ENCODE data around the gene ANGPTL4. TPM values are rescaled to one million over a fixed set of nuclear protein-coding genes. Genes with fewer than 3 reads are reported as not detected.

ANGPTL4 gene
- total and polyA plus RNA-seq, 2 of the 13 experiments (the other 11 are each of a cell fraction or from before 2014, with no cell fraction given): 0.80 to 21.7 TPM

DNA sequence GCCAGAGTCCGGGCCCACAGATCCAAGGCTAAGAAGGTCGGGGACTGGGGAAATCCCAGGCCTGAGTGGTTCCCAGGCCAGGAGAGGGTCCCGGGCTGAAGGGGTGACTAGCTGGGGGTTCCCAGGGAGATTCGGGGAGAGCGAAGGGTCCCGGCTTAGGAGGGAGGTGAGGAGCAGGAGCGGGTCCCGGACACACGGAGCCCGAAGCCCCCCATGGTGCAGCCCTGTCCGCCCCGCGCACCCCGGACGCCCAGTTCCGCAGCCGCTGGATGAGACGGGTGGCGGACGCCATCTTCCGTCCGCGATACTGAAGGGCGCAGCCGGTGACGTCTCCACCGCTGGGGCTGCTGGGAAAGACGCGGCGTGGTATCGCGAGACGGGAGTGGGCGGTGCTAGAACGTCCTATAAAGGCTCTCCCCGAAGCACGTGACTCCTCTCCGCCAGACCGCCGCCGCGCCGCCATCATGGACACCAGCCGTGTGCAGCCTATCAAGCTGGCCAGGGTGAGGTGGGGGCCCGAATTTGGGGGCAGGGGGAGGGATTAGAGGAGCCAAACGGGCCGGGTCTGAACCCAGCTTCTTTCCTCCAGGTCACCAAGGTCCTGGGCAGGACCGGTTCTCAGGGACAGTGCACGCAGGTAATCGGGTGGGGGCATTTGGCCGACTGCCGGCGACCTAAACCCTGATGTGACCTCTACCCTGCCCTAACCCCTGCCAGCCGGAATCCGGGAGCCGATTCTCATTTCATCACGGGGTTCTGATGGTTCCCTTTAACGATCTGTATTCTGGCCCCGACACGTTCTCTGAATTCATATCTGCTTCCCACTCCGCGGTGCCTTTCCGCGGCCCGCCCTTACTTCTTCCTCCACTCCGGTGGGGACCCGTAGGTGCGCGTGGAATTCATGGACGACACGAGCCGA, 42.6 kb upstream of the ANGPTL4 start, which contains the start of the genes NDUFA7 and RPS28 (continued):
- TF ChIP-seq, protein P1, sequence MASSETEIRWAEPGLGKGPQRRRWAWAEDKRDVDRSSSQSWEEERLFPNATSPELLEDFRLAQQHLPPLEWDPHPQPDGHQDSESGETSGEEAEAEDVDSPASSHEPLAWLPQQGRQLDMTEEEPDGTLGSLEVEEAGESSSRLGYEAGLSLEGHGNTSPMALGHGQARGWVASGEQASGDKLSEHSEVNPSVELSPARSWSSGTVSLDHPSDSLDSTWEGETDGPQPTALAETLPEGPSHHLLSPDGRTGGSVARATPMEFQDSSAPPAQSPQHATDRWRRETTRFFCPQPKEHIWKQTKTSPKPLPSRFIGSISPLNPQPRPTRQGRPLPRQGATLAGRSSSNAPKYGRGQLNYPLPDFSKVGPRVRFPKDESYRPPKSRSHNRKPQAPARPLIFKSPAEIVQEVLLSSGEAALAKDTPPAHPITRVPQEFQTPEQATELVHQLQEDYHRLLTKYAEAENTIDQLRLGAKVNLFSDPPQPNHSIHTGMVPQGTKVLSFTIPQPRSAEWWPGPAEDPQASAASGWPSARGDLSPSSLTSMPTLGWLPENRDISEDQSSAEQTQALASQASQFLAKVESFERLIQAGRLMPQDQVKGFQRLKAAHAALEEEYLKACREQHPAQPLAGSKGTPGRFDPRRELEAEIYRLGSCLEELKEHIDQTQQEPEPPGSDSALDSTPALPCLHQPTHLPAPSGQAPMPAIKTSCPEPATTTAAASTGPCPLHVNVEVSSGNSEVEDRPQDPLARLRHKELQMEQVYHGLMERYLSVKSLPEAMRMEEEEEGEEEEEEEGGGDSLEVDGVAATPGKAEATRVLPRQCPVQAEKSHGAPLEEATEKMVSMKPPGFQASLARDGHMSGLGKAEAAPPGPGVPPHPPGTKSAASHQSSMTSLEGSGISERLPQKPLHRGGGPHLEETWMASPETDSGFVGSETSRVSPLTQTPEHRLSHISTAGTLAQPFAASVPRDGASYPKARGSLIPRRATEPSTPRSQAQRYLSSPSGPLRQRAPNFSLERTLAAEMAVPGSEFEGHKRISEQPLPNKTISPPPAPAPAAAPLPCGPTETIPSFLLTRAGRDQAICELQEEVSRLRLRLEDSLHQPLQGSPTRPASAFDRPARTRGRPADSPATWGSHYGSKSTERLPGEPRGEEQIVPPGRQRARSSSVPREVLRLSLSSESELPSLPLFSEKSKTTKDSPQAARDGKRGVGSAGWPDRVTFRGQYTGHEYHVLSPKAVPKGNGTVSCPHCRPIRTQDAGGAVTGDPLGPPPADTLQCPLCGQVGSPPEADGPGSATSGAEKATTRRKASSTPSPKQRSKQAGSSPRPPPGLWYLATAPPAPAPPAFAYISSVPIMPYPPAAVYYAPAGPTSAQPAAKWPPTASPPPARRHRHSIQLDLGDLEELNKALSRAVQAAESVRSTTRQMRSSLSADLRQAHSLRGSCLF (CRISPR knock-in tag; IDR thresholded peaks at IDR 0.05; ENCODE audit: borderline replicate concordance): 0 out of 2 replicates have a peak, but pooled peaks have one; percentile 19
- TF ChIP-seq SPEN (CRISPR knock-in tag; IDR thresholded peaks at IDR 0.05; ENCODE audit: low read depth) (peak; percentile 93; the same call in 1 of the 2 replicates), ZFP37 (CRISPR knock-in tag; IDR thresholded peaks at IDR 0.05; ENCODE audit: borderline replicate concordance) (no peak), PHF8 (CRISPR knock-in tag; IDR thresholded peaks at IDR 0.05) (peak; percentile 94), HNRNPH1 (optimal IDR thresholded peaks at IDR 0.05; ENCODE audit: low read depth, low read length) (no peak), RFXANK (CRISPR knock-in tag; IDR thresholded peaks at IDR 0.05) (0 out of 2 replicates have a peak, but pooled peaks have one; percentile 30), SMAD9 (CRISPR knock-in tag; IDR thresholded peaks at IDR 0.05) (no peak), ZNF605 (CRISPR knock-in tag; IDR thresholded peaks at IDR 0.05) (peak; percentile 63; the same call in 1 of the 2 replicates), NAIF1 (CRISPR knock-in tag; IDR thresholded peaks at IDR 0.05; ENCODE audit: borderline replicate concordance) (no peak; the same call in 1 of the 2 replicates), ZFY (CRISPR knock-in tag; IDR thresholded peaks at IDR 0.05) (peak; percentile 88)
- TF ChIP-seq, protein P2, sequence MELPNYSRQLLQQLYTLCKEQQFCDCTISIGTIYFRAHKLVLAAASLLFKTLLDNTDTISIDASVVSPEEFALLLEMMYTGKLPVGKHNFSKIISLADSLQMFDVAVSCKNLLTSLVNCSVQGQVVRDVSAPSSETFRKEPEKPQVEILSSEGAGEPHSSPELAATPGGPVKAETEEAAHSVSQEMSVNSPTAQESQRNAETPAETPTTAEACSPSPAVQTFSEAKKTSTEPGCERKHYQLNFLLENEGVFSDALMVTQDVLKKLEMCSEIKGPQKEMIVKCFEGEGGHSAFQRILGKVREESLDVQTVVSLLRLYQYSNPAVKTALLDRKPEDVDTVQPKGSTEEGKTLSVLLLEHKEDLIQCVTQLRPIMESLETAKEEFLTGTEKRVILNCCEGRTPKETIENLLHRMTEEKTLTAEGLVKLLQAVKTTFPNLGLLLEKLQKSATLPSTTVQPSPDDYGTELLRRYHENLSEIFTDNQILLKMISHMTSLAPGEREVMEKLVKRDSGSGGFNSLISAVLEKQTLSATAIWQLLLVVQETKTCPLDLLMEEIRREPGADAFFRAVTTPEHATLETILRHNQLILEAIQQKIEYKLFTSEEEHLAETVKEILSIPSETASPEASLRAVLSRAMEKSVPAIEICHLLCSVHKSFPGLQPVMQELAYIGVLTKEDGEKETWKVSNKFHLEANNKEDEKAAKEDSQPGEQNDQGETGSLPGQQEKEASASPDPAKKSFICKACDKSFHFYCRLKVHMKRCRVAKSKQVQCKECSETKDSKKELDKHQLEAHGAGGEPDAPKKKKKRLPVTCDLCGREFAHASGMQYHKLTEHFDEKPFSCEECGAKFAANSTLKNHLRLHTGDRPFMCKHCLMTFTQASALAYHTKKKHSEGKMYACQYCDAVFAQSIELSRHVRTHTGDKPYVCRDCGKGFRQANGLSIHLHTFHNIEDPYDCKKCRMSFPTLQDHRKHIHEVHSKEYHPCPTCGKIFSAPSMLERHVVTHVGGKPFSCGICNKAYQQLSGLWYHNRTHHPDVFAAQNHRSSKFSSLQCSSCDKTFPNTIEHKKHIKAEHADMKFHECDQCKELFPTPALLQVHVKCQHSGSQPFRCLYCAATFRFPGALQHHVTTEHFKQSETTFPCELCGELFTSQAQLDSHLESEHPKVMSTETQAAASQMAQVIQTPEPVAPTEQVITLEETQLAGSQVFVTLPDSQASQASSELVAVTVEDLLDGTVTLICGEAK (IDR thresholded peaks at IDR 0.05): no peak
- TF ChIP-seq, protein P2 (CRISPR knock-in tag; IDR thresholded peaks at IDR 0.05): peak; percentile 85
- TF ChIP-seq, protein P3, sequence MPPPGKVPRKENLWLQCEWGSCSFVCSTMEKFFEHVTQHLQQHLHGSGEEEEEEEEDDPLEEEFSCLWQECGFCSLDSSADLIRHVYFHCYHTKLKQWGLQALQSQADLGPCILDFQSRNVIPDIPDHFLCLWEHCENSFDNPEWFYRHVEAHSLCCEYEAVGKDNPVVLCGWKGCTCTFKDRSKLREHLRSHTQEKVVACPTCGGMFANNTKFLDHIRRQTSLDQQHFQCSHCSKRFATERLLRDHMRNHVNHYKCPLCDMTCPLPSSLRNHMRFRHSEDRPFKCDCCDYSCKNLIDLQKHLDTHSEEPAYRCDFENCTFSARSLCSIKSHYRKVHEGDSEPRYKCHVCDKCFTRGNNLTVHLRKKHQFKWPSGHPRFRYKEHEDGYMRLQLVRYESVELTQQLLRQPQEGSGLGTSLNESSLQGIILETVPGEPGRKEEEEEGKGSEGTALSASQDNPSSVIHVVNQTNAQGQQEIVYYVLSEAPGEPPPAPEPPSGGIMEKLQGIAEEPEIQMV (CRISPR knock-in tag; IDR thresholded peaks at IDR 0.05; ENCODE audit: low read depth): 0 out of 2 replicates have a peak, but pooled peaks have one; percentile 28
